Mammary epithelial cell (primary cell): Measurements from ENCODE around the gene FZD4.

Experiments
- EZH2 ChIP-seq: IDR thresholded peaks from 2 replicates; pipeline ENCODE4 v1.6.1; 2012; ENCODE audit warnings: low read length, inconsistent platforms, borderline replicate concordance
- TF ChIP-seq, protein P1 (sequence below), 2 donors: IDR thresholded peaks in 1 of 2; conservative IDR thresholded peaks in 1 of 2; 2 replicates each; pipeline ENCODE4 v1.5.1; 2011 to 2012; ENCODE audit warnings: inconsistent platforms in 2 of 2, low read length in 2 of 2, mild to moderate bottlenecking in 2 of 2, control low read depth in 1 of 2, low read depth in 1 of 2; ENCODE audit not compliant: insufficient read depth in 1 of 2; ENCODE audit errors: extremely low read depth in 1 of 2

DNA sequence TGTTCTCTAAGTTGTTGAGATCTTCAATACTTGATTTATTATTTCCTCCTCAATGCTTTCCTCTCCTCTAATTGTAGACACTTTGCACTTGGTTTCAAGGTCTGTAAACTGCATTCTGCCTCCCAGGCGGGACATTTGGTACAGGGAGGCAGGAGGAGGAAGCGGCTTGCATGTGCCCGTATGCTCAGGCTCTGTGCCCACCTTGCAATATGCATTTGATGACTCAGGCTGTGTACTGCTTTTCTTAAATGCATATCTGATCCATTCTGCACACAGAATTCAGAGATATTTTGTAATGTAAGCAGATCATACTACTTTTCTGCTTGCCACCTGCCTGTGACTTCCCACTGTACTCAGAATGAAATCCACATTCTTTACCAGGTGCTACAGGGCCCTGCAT is 55.0 kb downstream of the FZD4 start:
- TF ChIP-seq, protein P1, sequence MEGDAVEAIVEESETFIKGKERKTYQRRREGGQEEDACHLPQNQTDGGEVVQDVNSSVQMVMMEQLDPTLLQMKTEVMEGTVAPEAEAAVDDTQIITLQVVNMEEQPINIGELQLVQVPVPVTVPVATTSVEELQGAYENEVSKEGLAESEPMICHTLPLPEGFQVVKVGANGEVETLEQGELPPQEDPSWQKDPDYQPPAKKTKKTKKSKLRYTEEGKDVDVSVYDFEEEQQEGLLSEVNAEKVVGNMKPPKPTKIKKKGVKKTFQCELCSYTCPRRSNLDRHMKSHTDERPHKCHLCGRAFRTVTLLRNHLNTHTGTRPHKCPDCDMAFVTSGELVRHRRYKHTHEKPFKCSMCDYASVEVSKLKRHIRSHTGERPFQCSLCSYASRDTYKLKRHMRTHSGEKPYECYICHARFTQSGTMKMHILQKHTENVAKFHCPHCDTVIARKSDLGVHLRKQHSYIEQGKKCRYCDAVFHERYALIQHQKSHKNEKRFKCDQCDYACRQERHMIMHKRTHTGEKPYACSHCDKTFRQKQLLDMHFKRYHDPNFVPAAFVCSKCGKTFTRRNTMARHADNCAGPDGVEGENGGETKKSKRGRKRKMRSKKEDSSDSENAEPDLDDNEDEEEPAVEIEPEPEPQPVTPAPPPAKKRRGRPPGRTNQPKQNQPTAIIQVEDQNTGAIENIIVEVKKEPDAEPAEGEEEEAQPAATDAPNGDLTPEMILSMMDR (conservative IDR thresholded peaks at IDR 0.05 in 1 of 2, IDR thresholded peaks at IDR 0.05 in 1 of 2; ENCODE audit: extremely low read depth in 1 of 2, insufficient read depth in 1 of 2, low read depth in 1 of 2, low read length in 2 of 2) = no peak
- no peak for TF ChIP-seq EZH2
